Esophagus squamous epithelium (tissue), 4 donors: ENCODE measurements around the gene GREB1.

Experiments
- POLR2A ChIP-seq, 4 donors: fragments of 450-650 bp; IDR thresholded peaks; one replicate each; pipeline ENCODE4 v1.6.1; 2017; ENCODE audit warnings: antibody characterized with exemption in 4 of 4, mild to moderate bottlenecking in 4 of 4, moderate library complexity in 3 of 4
- TF ChIP-seq, protein P1 (sequence below), 6 experiments: fragments of 450-650 bp in 4 of 6; fragments of 200-600 bp in 2 of 6; sonication (generic) in 2 of 6; IDR thresholded peaks; one replicate each; pipeline ENCODE4 v1.5.1; 2016 to 2019; ENCODE audit warnings: antibody characterized with exemption in 6 of 6, mild to moderate bottlenecking in 4 of 6, moderate library complexity in 4 of 6

DNA sequence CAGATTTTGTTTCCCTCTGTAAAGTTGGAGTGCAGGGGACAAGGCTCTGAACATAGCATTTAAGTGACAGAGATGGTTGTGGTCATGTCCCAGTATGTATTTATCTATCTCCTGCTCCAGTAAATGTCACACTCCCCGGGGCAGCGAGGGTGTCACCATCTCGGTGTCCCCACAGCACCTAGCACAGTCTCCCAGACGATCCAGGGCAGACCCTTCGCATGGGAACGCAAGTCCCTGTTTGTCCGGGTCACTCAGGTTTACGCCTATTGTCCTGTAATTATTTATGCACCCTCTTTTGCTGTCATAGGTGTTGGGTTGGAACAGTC lies 148.7 kb downstream of the GREB1 start:
- TF ChIP-seq, protein P1, sequence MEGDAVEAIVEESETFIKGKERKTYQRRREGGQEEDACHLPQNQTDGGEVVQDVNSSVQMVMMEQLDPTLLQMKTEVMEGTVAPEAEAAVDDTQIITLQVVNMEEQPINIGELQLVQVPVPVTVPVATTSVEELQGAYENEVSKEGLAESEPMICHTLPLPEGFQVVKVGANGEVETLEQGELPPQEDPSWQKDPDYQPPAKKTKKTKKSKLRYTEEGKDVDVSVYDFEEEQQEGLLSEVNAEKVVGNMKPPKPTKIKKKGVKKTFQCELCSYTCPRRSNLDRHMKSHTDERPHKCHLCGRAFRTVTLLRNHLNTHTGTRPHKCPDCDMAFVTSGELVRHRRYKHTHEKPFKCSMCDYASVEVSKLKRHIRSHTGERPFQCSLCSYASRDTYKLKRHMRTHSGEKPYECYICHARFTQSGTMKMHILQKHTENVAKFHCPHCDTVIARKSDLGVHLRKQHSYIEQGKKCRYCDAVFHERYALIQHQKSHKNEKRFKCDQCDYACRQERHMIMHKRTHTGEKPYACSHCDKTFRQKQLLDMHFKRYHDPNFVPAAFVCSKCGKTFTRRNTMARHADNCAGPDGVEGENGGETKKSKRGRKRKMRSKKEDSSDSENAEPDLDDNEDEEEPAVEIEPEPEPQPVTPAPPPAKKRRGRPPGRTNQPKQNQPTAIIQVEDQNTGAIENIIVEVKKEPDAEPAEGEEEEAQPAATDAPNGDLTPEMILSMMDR (IDR thresholded peaks at IDR 0.05): no peak
- no peak for TF ChIP-seq POLR2A (IDR thresholded peaks at IDR 0.05)
